ENCODE results near the gene SRP54.
"Not testable (repeated sequence)": the region's sequence is repeated elsewhere in the genome, so short reads cannot be mapped to it uniquely, and the experiment has no call there.

Gene SRP54

DNA sequence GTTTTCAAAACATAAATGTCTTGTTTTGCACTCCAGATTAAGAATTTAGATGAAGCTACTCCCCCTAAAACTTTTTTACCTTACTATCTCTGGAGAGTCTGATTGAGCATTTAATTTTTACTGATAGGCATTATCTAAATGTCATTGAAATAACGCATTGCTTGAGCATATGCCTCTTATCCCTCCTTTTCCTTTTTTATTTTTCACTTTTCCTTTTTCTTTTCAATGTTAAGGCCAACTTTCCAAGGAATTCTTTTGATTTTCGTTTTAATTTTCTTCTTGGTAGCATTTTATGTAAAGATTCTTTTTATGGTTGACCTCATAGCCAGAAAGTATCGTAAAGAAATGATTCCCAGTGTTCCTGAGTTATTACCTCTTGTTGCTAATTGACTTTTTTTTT is 2.9 kb downstream of the SRP54 start:
- DNase-seq = no peak

DNA sequence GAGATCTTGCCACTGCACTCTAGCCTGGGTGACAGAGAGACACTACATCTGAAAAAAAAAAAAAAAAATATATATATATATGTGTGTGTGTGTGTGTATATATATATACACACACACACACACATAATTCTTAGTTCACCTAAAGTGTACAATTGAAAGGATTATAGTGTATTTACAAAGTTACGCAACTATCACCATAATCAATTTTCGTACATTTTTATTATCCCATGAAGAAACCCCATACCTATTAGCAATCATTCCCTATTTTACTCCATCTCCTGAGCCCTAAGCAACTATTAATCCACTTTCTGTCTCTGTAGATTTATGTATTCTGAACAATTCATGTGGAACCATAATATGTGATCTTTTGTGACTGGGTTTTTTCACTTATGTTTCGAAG is 4.4 kb downstream of the SRP54 start:
- no peak for DNase-seq

DNA sequence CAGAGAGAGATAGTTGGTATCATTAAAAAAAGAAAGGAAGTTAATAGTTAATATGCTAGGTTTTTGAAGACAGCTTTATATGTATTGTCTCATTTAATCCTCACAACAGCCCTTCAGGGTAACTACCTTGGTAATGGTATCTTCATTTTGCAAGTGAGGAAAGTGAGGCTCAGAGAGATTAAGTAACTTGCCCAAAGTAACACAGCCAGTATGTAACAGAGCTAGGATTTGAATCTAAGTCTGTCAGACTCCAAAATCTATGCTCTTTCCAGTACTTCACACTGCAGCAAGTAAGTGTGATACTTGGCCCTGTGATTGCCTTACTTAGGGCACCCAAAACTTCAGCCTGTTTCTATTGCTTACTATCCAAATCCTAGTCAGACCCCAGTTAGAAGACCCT is 7.0 kb downstream of the SRP54 start:
- DNase-seq = no peak

DNA sequence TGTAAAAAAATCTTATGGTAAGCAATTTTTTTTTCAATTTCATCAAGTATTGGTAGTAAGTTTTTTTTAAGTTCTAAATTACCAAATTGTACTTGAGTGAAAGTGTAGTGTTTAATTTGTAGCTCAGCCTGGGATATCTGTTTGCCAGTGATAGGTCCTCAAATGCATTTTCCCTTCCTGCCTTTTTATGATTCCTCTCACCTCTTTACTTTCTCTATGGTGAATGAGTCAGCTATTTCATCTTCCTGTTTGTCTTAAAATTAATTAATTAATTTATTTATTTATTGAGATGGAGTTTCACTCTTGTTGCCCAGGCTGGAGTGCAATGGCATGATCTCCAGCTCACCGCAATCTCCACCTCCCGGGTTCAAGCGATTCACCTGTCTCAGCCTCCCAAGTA is 10.6 kb downstream of the SRP54 start:
- DNase-seq = no peak

DNA sequence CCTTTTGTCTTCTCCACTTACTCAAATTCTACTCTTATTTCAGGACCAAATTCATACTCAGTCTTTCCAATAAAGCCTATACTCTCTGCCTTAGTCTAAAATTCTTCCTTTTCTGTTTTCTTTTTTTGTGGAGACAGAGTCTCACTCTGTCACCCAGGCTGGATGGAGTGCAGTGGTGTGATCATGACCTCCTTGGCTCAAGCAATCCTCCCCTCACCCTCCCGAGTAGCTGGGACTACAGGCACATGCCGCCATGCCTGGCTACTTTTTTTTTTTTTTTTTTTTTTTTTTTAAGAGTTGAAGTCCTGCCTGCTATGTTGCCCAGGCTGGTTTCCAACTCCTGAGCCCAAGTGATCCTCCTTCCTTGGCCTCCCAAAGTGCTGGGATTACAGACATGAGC is 11.9 kb downstream of the SRP54 start:
- no peak for DNase-seq

DNA sequence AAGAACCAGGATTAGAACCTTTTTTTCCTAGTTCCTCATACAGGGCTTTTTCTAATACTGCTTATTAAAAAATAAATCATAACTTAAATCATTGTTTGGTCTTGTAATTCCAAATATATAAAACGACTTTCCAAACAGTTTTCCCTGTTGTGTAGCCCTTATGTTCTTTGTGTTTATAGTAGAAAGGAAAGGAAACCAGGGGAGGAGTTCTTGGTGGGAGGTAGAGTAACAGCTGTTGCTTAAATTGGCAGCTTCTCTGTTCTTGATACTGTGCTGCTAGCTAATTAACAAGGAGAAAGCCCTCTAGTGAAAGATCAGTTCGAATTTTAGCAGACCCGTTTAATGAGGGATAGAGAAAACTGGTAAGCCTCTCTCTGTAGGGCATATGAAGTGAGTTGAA is 15.0 kb downstream of the SRP54 start:
- no peak for DNase-seq

DNA sequence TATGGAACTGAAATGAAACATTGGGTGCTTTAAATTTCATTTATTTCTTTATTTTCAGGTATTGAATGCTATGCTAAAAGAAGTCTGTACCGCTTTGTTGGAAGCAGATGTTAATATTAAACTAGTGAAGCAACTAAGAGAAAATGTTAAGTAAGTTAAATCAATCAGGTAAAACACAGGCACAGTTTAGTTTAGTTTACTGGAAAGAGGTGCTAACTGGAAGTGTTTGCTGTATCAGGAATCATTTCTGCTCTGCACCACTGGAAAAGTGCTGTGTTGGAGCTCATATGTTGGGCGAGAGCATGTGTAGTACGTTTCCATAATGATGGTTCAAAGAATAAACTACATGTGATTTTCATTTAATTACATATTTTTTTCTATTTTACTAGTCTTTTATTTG is 16.7 kb downstream of the SRP54 start:
- DNase-seq = no peak

DNA sequence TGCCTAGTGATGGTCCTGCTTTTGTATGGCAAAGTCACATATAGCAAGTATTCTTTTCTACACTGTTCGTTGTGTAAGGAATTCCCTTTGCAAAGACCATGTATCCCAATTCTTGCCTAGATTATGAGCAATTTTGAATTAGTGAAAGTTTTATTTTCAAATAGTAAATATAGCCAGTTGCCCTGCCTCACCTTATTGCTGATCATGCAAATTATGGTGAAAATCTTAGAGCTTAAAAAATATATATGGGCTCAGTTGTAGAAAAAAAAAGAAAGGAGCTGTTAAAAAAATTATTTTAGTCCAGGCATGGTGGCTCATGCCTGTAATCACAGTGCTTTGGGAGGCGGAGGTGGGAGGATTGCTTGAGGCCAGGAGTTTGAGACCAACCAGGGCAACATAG is 18.8 kb downstream of the SRP54 start:
- DNase-seq = no peak

DNA sequence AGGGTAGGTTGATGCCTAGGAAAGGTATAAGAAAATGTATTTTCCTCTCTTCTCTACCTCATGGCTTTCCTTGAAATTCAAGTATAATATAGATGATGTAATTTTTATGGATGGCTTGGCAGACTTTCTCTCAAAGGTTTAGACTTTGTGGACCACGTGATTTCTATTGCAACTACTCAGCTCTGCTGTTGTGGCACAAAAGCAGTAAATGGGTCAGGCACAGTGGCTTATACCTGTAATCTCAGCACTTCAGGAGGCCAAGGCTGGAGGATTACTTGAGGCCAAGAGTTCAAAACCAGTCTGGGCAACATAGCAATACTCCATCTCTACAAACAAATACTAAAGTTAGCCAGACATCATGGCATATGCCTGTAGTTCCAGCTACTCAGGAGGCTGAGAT is 22.0 kb downstream of the SRP54 start:
- DNase-seq = no peak

DNA sequence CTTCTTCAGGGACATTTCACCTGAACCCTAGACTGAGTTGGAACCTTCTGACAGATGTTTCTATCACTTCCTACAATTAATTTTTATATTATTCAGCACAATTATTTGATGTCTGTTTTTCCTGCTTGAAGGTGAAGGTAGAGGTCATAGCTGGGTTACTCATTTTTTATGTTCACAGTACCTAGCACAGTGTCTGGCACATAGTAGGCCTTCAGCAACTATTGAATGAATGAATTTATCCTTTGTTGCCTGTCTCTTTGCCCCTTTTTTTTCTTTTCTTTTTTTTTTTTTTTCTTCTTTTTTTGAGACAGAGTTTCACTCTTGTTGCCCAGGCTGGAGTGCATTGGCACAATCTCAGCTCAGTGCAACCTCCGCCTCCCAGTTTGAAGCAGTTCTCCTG is 33.8 kb downstream of the SRP54 start:
- no peak for DNase-seq

DNA sequence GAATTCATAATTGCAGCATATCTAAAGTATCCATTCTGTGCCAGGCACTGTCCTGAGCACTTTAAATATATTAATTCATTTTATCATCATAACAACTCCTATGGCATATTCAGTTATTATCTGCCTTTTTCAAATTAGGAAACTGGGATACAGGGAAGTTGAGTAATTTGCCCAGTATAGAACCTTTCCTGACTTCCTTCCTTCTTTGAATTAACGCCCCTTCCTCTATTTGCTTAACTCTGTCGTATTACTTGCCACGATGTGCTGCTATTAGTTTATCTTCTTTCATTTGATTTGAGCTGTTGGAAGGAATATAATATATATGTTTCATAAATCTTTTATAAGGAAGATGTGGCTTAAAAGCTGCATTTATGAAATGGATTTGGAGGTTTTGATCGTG is 37.9 kb downstream of the SRP54 start:
- DNase-seq = no peak

DNA sequence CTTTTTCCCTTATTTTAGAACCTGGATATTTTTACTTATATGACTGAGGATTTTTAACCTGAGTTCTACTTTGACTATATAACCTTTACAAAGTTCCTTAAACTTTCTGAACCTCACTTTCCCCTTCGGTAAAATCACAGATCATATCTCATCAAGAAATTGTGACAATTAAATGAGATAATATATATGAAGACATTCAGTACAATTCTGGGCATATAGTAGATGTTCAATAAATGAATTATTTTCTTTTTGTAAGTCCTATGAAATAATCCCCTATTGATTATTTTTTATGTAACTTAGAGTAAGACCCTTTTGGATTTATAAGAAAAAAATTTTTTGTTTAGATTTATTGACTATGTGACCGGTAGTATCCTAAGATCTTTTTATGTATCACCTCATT is 45.6 kb downstream of the SRP54 start:
- no peak for DNase-seq

DNA sequence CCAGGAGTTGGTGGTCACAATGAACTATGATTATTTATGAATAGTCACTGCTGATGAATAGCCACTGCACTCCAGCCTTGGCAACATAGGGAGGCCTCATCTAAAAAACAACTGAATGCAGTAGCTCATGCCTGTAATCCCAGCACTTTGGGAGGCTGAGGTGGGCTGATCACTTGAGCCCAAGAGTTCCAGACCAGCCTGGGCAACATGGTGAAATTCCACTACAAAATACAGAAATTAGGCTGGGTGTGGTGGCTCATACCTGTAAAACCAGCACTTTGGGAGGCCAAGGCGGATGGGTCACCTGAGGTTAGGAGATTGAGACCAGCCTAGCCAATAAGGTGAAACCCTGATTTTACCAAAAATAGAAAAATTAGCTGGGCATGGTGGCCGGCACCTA is 49.8 kb downstream of the SRP54 start:
- no peak for DNase-seq

DNA sequence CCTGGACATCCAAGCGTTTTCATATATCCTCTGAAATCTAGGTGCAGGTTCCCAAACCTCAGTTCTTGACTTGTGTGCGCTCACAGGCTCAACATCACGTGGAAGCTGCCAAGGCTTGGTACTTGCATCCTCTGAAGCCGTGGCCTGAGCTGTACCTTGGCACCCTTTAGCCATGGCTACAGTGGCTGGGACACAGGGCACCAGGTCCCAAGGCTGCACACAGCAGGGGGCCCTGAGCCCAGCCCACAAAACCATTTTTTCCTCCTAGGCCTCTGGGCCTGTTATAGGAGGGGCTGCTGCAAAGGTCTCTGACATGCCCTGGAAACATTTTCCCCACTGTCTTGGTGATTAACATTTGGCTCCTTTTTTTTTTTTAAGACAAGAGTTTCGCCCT is 51.6 kb downstream of the SRP54 start:
- no peak for DNase-seq

DNA sequence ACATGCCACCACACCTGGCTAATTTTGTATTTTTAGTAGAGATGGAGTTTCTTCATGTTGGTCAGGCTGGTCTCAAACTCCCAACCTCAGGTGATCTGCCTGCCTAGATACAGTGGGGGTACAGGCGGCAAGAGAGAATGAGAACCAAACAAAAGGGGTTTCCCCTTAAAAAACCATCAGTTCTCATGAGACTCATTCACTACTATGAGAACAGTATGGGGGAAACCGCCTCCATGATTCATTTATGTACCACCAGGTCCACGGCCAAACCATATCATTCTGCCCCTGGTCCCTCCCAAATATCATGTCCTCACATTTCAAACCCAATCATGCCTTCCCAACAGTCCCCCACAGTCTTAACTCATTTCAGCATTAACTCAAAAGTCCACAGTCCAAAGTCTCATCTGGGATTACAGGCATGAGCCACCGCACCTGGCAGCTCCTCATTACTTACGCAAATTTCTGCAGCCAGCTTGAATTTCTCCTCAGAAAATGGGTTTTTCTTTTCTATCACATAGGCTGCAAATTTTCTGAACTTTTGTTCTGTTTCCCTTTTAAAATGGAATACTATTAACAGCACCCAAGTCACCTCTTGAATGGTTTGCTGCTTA is 52.3 kb downstream of the SRP54 start:
- DNase-seq = not testable (repeated sequence)

DNA sequence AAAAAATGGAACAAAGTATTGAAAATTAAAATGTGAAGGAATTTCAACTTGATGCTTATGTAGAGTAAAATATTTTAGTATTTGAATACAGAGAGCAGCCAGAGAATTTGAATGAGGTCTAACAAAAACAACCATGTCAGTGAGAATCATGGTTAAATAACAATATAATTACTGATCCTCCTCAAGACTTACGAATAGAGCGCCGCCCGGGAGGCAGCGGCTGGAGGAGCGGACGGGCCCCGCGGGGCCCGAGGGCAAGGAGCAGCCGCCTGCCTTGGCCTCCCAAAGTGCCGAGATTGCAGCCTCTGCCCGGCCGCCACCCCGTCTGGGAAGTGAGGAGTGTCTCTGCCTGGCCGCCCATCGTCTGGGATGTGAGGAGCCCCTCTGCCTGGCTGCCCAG is 55.5 kb downstream of the SRP54 start:
- DNase-seq = not testable (repeated sequence)

DNA sequence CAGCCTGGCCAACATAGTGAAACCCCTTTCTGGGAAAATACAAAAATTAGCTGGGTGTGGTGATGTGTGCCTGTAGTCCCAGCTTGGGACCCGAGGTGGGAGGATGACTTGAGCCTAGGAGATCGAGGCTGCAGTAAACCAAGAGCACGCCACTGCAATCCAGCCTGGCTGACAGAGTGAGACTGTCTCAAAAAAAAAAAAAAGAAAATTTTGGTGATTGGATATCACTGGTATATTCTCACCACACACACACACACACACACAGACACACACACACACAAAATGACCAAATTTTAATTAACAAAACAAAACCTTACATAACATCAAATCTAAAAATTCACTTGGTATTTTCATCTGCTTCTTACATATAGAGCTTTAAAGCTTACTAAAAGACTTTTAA is 59.8 kb downstream of the SRP54 start:
- no peak for DNase-seq

DNA sequence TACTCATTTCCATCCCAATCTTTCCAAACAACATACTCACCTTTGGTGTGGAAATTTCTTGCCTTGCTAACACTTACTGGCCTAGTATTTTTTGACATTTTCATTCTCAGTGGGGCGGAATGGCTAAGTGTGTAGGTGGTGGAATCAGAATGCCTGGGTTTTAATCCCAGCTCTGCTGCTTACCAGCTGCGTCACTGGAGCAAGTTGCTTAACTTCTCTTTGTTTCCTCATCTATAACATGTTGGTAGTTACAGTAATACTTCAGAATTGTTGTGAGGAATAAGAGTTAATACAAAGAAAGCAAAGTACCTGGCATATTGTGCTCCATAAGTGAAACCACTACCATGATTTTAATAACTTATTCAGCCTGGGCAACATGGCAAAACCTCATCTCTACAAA is 60.3 kb downstream of the SRP54 start:
- no peak for DNase-seq

DNA sequence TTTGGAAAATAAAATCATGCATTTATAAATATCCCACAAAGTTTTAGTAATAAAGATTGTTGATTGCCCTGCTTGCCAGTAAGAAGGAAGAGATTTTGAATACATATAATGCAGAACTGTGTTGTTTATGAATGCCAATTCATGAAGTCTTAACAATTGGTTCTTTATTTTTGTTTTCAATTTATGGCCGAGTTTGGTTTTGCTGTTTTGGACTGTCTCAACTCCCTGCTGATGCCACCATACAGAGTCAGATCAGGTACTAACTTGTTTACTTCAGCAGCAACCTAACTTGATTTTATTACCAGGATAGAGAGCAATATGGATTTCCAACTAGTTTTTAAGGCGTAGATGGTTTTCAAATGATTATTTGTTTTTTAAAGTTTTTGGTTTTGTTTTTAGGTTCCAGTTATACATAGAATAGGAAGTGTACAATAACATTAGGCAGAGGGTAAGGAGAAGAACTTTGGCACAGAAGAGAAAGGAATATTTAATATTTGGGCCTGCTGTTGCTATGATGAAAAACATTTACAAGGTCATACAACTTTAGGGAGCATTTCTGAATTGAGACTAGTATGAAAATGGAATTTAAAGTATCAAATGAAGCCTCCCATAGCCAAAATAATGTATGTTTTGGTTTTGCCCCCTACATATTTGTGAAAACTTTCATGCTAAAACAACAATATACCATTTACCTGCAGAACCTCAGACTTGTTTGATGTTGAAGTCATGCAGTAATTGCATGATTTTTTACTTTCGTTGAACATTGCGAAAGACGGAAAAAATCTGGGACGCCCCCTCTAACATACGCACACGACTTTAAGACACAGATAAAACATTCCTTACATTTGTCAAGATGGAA is 62.4 kb downstream of the SRP54 start:
- no peak for DNase-seq

DNA sequence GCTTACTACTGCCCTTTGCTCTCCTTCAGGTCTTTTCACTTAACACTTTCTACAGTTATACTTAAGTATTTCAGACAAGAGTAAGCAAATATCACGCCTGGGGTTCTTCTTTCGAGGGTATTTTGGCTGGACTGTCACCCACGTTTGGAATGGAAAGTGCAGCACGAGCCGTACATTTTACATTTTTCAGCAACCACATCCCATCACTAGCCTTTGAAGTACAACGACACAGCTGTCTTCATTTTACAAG is 62.9 kb downstream of the SRP54 start:
- DNase-seq = peak; percentile 86

DNA sequence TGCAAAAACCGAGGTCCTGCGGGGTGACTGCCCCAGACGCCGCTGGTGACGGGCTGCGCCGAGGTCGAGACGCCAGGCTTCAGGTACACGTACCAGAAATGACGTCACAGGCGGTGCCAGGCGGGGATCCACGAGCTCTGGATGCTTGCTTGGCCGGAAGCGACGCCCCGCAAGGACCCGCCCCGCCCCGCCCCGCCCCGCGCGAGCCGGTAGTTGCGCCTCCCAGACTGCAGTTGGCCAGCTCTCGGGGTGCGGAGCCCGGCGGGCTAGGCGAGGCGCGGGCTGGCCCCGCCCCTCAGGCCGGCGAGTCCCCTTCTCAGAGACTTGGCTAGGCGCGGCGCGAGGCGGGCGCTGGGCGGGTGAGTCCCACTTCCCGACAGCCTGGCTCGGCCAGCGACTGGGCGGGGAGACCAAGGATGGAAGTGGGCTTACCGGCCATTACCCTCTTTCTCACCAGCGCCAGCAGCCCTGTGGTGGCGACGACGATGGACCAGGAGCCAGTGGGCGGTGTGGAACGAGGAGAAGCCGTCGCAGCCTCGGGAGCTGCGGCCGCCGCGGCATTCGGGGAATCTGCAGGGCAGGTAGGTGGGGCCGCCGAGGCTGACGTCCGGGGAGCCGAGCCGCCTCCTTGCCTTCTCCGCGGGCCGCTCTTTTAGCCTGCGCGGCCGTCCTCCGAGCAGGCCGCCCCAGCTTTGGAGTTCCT is 63.4 kb downstream of the SRP54 start, which contains the start of gene FAM177A1:
Gene FAM177A1, plus strand, starts transcription at position 225 of the 703 bp plus-strand sequence. Its CDS starts 192 bp downstream, at position 417.
- DNase-seq = peak; percentile 86

DNA sequence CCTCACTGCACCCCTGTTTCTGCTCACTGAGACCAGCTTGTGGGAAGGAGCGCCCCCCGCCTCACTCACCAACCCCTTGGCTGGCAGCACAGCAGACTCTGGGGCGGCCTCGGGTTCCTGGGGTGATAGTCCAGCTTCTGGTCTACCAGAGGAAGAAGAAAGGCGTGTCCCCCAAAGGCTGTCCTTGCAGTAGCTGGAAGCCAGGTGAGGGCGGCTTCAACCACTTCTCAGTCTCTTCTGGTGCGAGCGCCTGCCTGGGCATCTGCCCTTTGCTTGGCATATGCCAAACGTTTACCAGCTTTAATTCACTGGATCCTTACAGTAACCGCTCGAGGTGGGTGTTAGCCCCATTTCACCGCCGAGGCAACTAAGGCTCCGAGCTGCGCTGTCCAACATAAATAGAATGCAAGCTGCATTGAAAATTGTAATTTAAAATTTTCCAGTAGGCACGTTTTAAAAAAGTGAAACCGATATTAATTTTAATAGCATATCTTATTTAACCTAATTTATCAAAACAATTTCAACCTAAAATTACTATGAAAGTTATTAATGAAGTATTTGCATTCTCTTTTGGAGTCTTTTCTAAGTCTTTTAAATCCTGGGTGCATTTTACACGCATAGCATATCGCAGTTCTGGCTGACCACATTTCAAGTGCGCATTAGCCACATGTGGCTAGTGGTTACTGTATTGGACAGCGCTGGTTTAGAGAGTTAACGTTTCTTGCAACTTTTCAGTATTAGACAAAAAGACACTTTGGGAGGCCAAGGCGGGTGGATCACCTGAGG is 64.2 kb downstream of the SRP54 start:
- DNase-seq = peak; percentile 44

DNA sequence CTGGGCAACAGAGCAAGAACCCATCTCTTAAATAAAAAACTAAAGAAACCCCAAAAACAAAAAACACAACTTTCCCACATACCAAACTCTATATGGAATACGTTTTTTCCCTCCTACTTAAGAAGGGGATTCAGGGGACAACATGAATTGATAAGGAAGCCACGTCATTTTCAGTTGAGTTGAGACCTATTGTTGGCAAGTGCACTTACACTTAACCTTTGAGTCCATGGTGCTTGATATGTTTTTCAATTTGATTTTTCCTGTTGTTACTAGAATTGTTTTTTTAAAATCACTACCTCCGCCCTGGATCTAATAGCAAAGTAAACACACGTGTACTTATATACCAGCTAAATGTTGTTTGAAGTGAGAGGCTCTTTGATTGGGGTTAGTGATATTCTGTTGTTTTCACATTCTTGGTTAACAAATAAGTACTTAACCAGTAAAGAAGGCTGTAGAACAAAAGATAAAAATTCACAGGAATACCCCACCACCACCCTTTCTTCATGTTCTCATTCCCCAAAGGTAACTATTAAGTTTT is 65.3 kb downstream of the SRP54 start:
- no peak for DNase-seq

Measured in KG1 (cell line).